ENCODE data around the gene ILF3. TPM values are rescaled to one million over a fixed set of nuclear protein-coding genes. Genes with fewer than 3 reads are reported as not detected.

ILF3 gene
- polyA plus RNA-seq (ENCODE audit: insufficient read length), result 358 TPM
- long read RNA-seq, donor 1, transcript ILF3-221 (3 exons, 2,579 nt), result major isoform, 65 of 344 reads
- long read RNA-seq, donor 1, partial matches to known transcripts, result 275 of 344 reads
- long read RNA-seq, donor 1, other reads (novel, unspliced or antisense), result 0 of 344 reads
- long read RNA-seq, donor 2, full-length matches to known transcripts, result 50 of 258 reads
- long read RNA-seq, donor 2, partial matches to known transcripts, result 208 of 258 reads
- long read RNA-seq, donor 2, other reads (novel, unspliced or antisense), result 0 of 258 reads
- long read RNA-seq, donor 3, full-length matches to known transcripts, result 28 of 125 reads
- long read RNA-seq, donor 3, partial matches to known transcripts, result 97 of 125 reads
- long read RNA-seq, donor 3, other reads (novel, unspliced or antisense), result 0 of 125 reads
- long read RNA-seq, donor 4, partial matches to known transcripts, result 0 of 2 reads
- long read RNA-seq, donor 4, other reads (novel, unspliced or antisense), result 0 of 2 reads
- long read RNA-seq, donor 5, full-length matches to known transcripts, result 29 of 153 reads
- long read RNA-seq, donor 5, partial matches to known transcripts, result 118 of 153 reads
- long read RNA-seq, donor 5, other reads (novel, unspliced or antisense), result 6 of 153 reads
- long read RNA-seq, donor 6, transcript ILF3-221 (3 exons, 2,579 nt), result major isoform, 48 of 225 reads
- long read RNA-seq, donor 6, partial matches to known transcripts, result 174 of 225 reads
- long read RNA-seq, donor 6, other reads (novel, unspliced or antisense), result 0 of 225 reads
- long read RNA-seq, donor 7, transcript ILF3-221 (3 exons, 2,579 nt), result major isoform, 55 of 373 reads
- long read RNA-seq, donor 7, transcript ILF3-217 (18 exons, 2,622 nt), result minor isoform, 5 of 373 reads
- long read RNA-seq, donor 7, partial matches to known transcripts, result 310 of 373 reads
- long read RNA-seq, donor 7, other reads (novel, unspliced or antisense), result 0 of 373 reads
- long read RNA-seq, donor 8, transcript ILF3-221 (3 exons, 2,579 nt), result major isoform, 18 of 104 reads
- long read RNA-seq, donor 8, partial matches to known transcripts, result 83 of 104 reads
- long read RNA-seq, donor 8, other reads (novel, unspliced or antisense), result 0 of 104 reads

DNA sequence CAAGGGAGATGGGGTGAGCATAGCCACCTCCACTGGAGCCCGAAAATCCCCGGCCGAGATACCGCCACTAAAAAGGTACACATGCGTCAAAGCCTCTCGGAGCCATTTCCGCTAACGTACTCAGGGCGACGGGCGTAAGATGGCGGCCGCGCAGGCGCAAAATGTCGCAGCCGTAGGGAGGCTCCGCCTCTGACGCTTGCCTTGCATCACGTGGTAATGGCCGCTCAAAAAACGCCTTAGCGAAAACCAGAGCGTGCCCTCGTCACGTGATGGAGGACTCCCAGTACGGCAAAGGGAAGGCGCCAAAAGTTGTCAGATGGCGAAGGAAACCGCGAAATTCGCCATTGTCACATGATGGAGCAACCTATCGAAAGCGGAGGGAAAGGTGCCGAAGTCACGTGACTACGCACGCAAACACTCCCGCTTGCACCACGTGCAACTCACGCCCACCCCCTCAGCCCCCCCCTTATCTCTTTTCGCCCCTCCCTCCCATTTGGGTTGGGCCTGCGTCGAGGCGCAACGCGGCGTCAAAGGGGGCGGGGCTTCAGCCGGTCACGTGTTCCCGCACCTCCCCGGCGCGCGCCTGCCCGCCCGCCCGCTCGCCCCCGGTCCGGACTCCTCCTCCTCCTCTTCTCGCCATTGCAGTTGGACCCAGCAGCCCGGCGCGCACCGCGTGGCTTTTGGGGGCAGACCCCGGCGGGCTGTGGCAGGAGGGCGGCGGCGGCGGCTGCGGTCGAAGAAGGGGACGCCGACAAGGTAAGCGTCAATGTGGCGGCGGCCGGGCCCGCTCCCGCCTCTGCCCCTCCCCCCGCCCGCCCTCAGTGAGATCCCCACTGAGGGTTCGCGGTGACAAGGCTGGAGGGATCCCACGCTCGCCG lies at the start of gene ILF3:
TSS of gene ILF3 (plus strand) at position 615 of the 878 bp plus-strand sequence. CDS start 16,260 bp downstream, outside the sequence.
- peak; percentile 100 for DNase-seq

DNA sequence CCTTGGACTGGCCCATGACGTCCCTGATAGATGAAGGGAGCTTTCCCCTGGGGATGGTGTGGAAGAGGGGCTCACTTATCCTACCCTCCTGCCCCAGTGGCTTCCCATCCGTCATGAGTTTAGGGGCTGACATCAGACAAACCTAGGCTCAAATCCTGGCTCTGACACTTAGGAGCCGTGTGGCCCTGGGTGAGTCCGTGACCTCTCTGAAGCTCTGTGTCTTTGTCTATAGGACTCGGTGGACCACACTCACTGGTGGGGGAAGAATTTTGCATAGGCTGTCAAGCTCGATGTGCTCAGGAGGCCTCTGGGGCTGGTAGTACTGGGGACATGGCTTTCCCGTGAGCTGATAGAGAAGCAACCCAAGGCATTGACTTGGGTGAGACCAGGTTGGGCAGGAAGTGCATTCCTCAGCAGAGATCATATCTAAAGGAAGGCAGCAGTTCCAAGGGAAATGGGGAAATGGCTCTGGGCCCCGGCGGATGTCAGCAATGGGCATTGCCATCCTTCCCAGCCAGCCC lies 49.6 kb upstream of the ILF3 start:
- no peak for DNase-seq

- DNase-seq, result no peak
These were observed 42.2 kb upstream of the ILF3 start for GRCh38 chr19:10611907-10612306.

- no peak for DNase-seq
These were observed 41.5 kb upstream of the ILF3 start for GRCh38 chr19:10612499-10613119.

DNA sequence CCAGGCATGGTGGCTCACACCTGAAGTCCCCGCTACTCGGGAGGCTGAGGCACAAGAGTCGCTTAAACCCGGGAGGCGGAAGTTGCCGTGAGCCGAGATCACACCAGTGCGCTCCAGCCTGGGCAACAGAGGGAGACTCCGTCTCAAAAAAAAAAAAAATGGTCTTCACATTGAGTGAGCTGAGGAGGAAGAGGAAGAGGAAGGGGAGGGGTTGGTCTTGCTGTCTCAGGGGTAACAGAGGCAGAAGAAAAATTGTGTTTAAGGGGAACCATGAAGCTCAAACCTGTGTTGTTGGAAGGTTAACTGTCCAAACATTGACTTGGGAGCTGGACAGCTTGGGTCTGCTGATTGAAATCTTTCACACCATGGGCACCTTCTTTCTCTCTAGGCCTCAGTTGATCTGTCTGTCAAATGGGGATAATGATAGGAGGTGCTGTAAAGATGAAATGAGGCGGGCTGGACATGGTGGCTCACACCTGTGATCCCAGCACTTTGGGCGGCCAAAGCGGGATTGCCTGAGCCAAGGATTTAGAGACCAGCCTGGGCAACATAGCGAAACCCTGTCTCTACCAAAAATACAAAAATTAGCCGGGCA lies 38.6 kb upstream of the ILF3 start:
- no peak for DNase-seq

GRCh38 chr19:10617409-10618121 lies 36.6 kb upstream of the ILF3 start:
- no peak for DNase-seq

GRCh38 chr19:10618846-10619245 lies 35.3 kb upstream of the ILF3 start:
- no peak for DNase-seq

DNA sequence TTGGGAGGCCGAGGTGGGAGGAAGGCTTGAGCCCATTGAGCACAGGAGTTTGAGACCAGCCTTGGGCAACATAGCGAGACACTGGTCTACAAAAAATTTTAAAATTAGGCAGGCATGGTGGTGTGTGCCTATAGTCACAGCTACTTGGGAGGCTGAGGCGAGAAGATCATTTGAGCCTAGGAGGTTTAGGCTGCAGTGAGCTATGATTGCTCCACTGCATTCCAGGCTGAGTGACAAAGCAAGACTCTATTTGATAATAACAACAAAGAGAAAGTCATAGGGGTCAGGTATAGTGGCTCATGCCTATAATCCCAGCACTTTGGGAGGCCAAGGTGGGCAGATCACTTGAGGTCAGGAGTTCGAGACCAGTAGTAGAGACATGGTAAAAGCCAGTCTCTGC lies 33.4 kb upstream of the ILF3 start:
- no peak for DNase-seq

GRCh38 chr19:10621966-10622365 lies 32.2 kb upstream of the ILF3 start:
- DNase-seq, result no peak

DNA sequence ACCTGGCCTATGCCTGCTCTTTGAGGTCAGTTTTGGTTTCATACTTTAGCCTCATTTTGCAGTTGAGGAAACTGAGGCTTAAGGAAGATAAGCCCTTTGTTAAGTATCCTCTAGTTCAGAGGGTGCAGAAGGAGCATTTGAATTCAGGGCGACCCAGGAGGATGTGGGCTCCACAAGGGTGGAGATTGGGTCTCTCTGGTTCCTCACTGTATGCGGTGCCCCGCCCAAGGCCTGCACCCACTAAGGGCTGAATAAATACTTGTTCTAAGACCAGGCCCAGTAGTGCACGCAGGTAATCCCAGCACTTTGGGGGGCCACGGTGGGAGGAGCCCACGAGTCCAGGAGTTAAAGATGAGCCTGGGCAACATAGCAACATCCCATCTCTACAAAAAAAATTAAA lies 29.6 kb upstream of the ILF3 start:
- no peak for DNase-seq

- peak; percentile 87 for DNase-seq
These were observed 29.0 kb upstream of the ILF3 start, which contains the start of gene SLC44A2 for GRCh38 chr19:10625003-10625761. TSS of gene SLC44A2 (plus strand) at chr19:10625553. CDS start at chr19:10625634, 81 bp downstream.

DNA sequence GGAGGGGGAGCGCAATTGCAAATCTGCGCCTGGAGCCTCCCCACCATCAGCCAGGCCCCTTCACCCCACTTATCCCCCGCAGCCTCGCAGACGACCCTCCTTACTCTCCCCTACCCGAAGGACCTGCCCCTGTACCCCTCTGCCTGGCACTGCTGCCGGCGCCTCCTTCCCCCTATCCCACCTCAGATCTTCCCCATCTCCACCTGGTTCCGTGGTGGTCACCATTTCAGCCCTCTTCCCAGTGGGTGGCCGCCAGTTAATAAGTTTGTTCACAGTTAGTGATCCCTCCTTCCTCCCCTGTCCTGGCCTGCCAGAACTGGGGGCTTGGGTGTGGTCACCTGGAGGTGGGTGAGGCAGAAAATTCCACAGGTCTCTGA lies 28.4 kb upstream of the ILF3 start:
- DNase-seq, result no peak

DNA sequence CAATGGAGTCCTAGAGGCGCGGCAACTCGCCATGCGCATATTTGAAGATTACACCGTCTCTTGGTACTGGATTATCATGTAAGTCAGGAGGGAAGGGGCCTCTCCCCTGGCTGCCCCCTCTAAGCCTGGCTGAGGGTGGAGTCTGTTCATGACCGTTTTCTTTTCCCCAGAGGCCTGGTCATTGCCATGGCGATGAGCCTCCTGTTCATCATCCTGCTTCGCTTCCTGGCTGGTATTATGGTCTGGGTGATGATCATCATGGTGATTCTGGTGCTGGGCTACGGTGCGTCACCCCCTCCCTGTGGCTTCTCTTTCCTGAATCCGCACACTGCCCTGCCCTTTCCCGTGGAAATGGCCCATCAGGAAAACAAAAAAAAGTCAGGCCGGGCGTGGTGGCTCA lies 22.3 kb upstream of the ILF3 start:
- no peak for DNase-seq

DNA sequence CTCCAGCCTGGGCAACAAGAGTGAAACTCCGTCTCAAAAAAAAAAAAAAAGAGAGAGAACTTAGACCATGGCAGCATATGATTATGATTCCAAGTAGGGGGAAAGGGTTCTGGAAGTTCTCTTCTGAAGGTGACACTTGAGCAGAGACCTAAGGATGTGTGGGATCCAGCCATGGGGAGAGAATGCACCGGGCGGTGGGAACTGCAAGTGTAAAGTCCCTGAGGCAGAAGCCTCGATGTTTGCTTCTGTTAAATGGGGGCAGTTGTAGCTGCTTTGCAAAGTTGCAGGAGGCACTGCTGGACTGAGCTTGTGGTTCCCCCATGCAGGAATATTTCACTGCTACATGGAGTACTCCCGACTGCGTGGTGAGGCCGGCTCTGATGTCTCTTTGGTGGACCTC lies 19.7 kb upstream of the ILF3 start:
- no peak for DNase-seq

GRCh38 chr19:10634963-10635362 lies 19.2 kb upstream of the ILF3 start:
- no peak for DNase-seq

DNA sequence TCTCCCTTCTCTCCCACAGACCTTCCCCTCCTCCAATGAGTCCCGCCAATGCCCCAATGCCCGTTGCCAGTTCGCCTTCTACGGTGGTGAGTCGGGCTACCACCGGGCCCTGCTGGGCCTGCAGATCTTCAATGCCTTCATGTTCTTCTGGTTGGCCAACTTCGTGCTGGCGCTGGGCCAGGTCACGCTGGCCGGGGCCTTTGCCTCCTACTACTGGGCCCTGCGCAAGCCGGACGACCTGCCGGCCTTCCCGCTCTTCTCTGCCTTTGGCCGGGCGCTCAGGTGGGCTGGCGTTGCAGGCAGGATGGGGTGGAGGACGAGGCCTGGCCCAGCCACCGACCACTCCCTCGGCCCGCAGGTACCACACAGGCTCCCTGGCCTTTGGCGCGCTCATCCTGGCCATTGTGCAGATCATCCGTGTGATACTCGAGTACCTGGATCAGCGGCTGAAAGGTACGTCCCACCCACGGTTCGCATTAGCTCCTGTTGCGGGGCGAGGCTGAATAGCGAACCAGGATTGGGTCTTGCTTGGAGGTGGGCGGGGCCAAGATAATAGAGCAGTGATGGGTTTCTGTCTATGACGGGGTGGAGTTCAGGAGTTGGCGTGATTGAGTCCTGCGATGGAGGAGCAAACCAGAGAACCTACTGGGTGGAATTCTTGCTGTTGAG lies 17.7 kb upstream of the ILF3 start:
- DNase-seq, result no peak

DNA sequence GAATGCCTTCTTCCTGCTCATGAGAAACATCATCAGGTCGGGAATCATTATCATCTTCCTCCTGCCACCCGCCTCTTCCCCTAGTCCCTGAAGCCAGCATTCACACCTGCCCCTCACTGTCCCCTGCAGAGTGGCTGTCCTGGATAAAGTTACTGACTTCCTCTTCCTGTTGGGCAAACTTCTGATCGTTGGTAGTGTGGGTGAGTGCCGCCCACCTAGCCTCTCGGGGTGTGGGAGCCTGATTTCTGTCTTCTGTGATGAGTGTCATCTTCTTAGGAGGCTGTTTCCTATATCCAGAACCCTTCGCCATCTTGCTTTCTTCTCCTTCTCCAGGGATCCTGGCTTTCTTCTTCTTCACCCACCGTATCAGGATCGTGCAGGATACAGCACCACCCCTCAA lies 16.3 kb upstream of the ILF3 start:
- DNase-seq, result no peak

- DNase-seq, result no peak
These were observed 14.3 kb upstream of the ILF3 start for GRCh38 chr19:10639836-10640235.

All from left kidney (tissue), 8 donors.